Activated CD4-positive, alpha-beta T cell treated with anti-CD3 and anti-CD28 coated beads, Interleukin-2, amount 50 U/mL, for 24 hours (primary cell): ENCODE measurements around the gene RAB24.
A peak's percentile ranks its signal among the peaks of the same experiment; 100 is the strongest.
"Not testable (repeated sequence)": the region's sequence is repeated elsewhere in the genome, so short reads cannot be mapped to it uniquely, and the experiment has no call there.

Experiments used
- DNase-seq, 2 donors: peaks; one replicate each; pipeline ENCODE4 v3.0.0-alpha.2; 2020; ENCODE audit warnings: low read depth in 1 of 2, low spot score in 1 of 2

RAB24 gene

DNA sequence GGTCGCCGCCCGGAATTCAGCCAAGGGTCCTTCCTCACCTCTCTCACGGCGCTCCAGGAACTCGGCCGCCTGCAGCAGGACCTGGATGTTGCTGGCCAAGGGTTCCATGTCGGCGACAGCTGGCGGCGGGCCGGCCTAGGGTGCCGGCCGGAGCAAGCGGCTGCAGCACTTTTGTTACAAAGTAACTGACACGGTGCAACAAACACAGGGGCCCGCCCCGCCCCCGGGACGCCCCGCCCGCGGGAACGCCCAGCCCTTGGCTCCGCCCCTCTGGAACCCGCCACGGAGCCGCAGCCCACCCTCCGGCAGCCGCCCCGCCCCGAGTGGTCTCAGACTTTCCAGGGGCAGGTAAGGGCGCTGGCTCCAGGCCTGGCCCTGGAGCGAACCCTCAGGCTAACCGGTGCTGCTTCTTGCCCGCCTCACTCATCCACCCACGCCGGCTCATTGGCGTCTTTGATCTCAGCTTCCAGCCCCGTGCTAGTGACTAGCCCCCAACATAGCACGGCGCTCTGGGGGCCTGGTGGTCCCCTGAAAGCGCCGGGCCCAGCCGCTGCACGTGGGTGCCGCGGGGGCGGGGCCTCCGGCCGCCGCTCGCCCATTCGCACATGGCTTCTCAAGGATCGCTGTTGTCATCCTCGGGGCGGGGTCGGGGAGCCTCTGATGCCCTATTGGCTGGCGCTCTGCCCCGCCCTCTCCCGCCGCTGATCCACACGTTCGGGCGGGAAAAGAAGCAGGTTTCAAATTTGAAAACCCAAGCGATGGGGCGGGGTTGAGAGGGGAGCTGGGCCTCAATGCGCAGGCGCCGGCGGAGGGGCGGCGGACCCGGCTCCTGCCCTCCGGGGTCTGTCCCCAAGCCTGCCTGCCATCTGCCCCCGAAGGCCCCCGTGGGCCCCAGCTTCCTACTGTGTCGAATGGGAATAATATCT lies 8.5 kb upstream of the RAB24 start, which contains the start of gene MXD3:
Gene MXD3 (minus strand): TSS at position 176 of the 926 bp plus-strand sequence. CDS start 68 bp downstream, at position 108.
- peak; percentile 80 to 94 for DNase-seq

DNA sequence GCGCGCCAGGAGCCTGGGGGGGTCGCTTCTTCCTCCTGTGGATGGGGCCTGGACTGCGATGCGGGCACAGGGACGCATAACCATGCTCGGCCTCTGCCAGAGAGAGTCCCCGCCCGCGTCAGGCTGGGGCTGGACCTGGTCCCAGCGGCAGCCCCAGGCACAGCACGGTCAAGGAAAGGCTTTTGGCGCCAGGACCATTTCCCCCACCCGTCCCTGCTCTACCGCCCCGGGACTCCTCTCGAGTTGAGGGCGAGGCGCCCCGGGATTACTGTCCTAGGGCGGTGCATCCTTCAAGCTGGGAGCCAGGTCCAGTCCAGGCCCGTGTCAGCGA lies 7.8 kb upstream of the RAB24 start:
- DNase-seq: no peak

DNA sequence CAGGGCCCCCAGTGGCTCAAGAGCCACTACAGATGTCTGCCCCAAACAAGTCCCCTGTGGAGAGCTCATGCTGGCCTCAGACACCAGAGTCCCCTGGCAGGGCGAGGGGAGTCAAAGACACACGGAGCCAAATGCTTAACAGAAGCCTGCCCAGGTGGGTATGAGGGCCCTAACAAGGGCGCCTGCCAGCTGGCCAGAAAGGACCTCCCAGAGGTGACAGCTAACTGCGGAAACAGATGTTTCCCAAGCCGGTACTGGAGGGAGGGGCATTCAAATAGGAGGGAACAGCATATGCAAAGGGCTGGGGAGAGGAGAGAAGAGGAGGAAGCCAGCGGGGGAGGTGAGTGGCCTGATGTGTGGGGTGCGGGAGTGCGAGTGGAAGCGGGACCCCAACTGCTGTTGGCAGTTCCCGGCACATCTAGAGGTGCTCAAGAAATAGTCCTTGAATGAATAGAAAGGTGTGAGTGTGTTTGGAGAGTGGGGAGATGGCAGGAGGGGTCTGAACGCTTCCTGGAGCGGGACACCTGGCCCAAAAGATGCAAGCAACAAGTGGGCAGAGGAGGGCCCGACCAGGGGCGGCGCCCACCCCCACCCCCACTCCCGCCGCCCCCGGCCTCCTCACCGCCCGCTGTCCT lies 7.4 kb upstream of the RAB24 start:
- DNase-seq: no peak

DNA sequence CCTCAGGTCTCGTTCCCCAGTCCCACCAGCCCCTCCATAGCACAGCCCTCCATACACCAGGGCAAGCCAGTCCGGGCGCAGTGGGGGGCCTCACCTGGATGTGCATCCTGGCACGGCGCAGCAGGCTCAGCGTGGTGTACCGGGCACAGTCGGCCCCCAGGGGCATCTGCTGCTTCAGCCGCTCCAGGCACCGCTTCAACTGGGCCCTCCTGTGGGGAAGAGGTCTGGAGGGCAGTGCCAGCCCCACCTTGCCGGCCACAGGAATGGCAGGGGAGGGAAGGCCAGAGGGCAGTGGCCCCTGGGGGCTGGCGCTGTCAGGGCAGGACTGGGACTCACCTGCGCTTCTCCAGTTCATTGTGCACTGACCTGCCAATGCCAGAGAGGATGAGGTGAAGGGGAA lies 6.8 kb upstream of the RAB24 start:
- DNase-seq: no peak

DNA sequence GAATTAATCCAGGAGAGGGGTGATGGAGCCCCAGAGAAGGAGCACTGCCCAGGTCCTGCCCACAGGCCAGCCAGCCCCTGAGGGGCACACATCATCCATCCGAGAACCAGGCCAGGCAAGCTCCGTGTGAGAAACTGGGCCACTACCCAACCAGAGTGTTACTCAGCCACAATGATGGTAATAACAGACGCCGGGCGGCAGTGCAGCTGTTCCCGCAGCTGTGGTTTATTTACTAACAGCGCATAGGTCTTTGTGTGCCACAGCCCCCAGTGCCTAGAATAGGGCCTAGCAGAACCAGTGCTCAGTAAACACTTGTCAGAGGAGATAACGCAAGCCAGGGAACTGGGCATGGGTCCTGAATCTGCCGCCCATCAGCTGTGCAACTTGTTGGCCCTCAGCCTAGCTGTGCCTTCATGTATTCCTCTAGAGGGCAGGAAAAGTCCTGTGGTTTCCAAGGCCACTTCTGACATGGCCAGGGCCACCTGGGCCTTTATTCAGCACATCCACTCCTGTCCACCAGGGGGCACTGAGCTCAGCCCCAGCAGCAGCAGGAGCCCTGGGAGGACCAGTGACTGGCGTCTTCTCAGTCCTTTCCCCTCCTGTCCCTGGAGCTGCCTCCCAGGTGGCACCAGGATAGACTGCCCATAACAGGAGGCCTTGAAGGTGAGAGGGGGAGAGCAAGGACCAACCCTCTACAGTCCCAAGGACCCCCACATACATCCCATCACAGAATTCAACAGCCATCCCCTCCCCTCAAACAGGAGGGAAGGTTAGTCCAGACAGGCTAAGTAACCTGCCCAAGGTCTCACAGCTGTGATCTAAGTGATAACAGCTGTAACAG lies 6.1 kb upstream of the RAB24 start:
- DNase-seq: peak in 1 of 2 donors; percentile 61

DNA sequence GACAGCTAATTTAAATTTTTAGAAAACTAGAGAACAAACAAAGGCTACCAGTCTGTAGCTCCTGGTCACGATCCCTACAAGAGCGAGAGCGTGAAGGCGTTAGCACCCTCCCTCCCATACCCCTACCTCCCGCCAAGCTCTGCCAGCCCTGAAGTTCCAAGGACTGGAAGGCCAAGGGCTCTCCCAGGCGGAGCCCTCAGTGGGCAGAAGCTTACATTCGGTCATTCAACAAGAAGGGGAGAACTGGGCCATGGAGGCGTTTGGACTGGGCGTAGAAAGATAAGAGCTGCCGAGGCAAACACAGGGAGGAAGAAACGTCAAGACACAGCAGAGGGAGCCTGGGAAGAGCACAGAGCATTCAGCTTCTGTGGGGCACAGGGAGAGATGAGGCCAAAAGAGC lies 5.2 kb upstream of the RAB24 start:
- DNase-seq: no peak

DNA sequence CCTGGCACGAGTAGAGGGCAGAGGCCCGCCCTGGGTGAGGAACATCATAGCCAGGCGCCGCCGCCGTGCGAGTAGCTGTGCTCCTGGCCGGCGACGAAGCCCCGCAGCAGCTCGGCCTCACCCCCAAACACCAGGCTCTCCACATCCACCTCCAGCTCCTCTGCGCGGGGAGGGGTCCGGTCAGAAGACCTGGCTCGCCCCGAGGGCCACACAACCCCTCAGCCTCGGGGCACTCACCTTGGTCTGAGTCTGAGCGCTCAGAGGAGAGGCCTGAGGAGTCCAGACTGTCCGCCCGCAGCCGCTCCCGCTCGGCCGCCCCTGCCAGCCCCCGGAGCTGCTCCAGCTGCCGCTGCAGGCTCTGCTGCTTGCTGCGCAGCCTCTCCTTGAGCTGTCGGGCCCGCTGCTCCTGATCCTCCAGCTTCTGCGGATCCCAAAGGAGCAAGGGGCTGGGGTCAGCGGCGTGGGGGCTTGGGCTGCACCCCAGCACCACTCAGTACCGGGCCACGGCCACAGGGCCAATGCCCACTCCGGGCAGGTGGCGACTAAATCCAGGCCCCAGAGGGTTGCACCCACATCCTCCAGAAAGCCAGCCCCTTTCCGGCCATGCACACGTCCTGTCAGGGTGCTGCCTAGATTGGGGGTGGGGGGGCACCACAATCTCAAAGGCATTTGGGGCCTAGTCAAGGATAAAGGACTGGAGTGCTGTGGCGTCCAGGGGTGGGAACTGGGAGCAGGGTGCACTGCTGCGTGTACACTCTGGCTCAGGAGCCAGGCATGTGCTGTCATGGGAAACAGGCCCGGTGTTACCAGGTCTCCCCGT lies 4.2 kb upstream of the RAB24 start:
- no peak for DNase-seq

DNA sequence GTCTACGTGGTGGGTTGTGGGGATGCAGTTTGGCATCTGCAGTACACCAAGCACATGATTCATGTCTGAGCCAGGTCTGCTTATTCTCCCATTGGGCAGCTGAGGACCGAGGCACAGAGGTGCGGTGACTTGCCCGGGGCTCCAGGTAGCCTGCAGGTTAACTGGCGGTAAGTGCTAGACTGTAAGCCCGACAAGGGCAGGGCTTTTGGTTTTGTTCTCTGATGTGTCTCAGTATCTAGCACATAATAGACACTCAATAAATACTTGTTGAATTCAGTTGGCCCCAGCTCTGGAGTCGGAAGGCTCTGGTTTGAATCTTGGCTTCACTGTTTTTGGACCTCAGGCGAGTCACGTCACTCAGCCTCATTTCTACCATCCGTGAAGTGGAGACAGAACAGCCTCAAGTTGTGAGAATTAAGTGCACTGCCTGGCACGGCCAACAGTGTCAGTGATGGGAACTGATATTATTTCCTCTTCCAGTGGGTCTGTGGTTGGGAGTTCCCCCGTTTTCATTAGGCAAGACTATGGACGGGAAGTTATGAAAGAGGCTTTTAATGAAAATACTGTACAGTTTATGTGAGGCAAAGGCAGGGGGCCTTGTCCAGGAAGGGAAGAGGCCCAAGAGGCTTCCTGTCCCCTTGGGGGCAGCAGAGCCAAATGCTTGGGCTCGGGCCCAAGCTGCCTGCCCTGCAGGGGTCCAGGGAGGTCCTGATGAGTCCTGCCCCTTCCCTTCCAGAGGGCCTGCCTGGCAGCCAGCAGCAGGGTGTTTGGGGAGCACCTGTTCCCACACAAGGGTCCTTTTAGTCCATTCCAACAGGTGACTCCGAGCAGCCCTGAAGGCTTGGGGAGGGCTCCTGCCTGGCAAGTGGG lies 3.4 kb upstream of the RAB24 start:
- no peak for DNase-seq

DNA sequence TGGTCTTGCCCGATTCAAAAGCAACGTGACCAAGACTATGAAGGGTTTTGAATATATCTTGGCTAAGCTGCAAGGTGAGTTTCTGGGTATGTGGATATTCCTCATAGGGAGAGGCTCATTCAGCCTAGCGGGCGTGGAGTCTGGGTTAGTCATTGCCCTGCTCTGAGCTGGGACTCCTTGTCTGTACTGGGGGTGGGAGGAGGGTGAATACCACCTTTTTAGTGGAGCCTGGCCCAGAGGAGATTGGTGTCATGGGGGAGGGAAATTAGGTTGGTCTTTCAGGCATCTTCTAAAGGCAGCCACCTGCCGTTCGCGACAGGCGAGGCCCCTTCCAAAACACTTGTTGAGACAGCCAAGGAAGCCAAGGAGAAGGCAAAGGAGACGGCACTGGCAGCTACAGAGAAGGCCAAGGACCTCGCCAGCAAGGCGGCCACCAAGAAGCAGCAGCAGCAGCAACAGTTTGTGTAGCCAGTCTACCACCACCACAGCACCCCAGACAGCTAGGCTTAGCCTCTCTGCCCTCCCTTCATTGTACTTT lies 2.7 kb upstream of the RAB24 start:
- not testable (repeated sequence) for DNase-seq

DNA sequence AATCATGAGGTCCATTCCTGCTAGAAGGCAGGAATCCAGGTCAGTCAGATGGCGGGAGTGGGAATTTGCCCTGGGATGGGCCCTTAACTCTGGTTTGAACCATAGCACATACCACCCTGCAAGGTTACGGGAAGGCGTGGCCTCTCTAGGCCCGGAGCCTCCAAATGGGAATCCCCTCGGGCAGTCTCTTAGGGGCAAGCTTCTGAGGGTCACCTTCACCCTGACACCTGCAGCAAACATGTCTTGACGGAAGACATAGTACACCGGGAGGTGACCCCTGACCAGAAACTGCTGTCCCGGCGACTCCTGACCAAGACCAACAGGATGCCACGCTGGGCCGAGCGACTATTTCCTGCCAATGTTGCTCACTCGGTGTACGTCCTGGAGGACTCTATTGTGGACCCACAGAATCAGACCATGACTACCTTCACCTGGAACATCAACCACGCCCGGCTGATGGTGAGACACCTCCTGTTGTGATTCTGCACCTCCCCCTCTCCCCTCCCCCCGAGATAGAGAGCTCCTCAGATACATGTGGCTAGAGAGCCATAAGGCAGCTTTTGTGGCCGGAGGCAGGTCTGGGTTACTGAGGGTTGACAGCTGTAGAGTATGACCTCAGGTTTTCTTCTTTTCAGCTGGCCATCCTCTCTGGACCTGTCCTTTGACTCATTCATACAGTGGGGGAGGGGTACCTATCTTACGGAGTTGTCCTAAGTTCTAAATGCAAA lies 1.0 kb upstream of the RAB24 start:
- no peak for DNase-seq

DNA sequence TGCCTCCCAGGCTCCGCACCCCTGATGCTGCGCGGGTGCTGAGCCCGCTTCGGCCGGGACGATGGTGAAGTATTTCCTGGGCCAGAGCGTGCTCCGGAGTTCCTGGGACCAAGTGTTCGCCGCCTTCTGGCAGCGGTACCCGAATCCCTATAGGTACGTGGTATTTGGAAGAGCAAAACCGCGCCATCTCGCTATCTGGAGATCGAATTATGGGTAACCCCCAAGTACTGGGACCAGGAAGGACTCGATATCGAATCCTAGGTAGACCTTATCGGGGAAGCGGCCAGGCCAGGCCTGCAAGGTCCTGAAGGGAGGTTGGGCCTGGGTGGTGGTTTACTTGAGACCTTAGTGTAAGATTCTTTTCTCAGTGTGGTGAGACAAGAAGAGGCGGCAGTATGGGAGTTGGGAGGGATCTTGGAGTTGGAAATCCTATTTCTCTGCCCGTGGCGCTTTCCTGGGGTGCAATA lies 439 bp upstream of the RAB24 start:
- no peak for DNase-seq

DNA sequence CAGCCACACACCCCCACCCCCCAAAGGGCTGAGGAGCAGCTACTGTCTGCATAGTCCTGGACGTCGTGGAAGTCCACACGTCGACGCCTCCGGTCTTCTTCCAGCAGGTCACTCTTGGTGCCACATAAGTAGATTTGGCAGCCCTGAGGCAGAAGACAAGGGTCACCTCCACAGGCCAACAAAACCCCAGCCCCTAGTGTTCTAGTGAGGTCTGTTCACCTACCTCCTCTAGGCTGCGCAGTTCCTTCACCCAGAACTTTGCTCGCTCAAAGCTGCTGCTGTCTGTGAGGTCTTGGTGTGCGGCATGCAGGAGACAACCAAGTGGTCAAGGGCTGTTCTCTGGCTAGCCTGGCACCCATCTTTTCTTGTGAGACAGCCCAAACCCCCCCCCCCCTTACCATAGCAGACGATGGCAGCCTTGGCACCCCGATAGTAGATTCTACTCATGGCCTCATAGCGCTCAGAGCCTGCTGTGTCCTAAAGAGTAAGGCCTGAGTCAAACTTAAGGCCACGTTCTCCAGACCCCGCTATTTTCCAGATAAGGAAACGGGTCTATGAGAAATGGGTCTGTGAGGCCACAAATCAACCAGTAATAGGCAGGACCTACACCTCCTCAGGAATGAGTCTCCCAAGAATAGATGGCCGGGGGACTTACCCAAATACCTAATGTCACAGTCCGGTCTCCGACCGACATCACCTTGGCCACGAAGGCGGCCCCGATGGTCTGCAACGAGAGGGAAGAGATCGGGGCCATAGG lies 987 bp downstream of the RAB24 start:
- no peak for DNase-seq

DNA sequence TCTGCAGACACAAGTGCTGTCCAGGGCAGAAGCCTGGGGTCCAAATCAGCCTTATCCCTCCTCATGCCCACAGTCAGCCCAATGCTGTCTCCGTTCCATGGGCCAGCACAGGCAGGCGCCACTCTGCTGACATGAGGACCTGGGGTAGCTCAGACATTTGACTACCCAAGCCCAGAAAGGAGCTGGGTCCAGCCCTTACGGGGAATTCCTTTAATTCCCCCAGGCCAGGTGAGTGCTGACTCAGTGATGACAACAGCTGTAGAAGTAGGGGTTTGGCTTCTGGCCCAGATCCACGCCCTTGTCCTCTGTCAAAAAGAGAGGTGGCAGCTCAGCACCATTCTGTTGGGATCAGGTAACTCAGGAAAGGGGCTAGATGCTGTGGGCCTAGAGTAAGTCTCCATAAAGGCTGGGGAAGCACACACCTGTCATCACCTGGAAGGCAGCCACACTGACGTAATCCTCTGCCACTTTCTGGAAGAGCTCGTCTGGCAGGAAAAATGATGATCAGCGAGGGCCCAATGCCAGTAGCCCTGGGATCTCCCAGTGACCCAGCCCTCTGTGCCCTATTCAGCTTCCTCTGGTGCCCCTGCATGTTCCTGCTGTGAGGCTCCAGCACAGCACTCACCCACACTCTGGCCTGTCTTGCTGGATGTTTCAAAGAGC lies 1.9 kb downstream of the RAB24 start:
- no peak for DNase-seq

DNA sequence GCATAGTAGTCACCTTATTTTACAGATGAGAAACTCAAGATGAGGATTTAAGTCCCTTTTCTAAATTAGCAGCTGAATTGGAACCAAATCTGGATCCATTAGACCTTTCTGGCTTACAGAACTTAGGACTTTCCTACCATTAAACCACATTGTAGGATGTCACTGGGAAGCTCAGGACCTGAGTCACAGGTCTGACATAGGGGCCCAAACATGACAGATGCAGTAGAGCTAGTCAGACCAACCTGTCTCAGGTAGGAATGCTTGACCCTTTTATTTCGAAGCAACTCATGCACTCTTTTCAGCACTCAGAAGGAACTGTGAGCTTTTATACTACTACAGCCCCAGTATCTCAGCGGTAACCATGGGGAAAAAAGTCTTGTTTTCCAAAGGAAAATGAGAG lies 2.6 kb downstream of the RAB24 start:
- no peak for DNase-seq

DNA sequence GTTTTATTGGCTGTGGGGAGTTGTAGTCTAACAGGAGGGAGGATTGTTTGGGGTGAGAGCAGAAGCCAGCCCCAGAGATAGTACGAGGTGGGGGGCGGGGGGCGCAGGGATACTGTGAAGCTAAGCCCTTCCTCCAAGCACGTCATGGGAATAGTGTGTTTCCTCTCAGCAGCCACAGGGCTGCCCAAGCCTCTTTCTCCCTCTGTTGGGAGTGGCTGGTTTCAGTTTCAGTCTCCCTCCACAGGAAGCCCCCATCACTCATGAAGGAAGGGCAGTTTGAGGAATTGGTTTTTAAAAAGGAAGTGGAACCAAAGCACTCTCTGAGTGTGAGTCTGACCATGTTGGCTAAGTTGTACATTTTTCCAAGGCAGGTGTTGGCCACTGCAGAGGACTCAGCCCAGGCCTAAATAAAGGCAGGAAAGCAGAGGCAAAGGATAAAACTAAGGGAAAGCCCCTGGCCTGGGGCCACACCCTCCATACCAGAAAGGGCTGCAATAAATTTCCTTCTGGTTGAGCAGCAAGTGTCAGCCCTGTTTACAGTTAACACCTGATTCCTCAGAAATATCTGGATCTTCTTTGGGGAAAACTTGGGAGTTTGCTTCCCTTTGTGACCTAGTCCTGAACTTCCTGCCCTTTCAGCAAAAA lies 3.2 kb downstream of the RAB24 start:
- DNase-seq: peak in 1 of 2 donors; percentile 44

DNA sequence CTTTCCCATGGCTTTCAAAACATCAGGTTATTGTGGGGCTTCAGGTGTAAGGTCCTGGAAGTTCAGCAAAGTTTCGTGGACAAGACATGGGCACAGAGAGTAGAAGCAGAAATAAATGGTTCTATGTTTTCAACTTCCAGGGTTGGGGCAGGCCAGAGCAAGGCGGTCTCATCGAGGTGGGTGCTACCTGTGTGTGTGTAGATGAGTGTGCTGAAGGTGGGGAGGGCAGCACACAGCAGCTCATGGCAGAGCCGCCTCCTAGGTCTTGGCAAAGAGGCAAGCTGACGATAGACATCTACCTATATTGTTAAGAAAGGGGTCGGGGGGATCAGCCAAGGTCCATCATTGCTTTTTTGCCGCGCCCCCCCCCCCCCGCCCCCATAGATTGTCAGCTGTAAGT lies 3.8 kb downstream of the RAB24 start:
- no peak for DNase-seq

DNA sequence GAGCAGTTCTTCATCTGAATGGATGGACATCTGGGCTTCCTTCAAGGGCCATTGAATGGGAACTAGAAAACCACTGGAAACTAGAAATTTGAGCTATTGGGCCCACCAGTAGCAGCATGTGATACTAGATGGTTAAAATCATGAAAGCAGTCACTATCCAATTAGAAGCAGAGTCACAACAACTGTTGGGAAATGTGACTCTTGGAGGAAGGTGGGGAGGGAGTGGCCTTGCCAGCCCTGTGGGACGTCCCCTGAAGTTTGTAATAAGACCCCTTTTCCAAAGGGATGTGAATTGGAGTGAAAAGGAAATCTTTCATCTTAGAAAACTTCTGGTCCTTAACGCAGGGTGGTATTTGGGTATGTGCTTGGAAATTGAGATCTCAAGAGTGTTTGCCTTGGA lies 5.6 kb downstream of the RAB24 start:
- DNase-seq: no peak
